K562 (cell line): ENCODE measurements around the gene RPS27. TPM values are rescaled to one million over a fixed set of nuclear protein-coding genes. Genes with fewer than 3 reads are reported as not detected.

ENCODE experiments used
- ARHGAP35 ChIP-seq: fragments of 450-650 bp; IDR thresholded peaks from 2 replicates; pipeline ENCODE4 v1.6.1; 2018; ENCODE audit not compliant: partially characterized antibody
- ARID3A ChIP-seq: IDR thresholded peaks from 2 replicates; pipeline ENCODE4 v1.6.1; 2012; ENCODE audit warnings: low read depth, low read length, improper control_type of control experiment, borderline replicate concordance
- BCL6 ChIP-seq: fragments of 250-450 bp; sonication (Bioruptor Pico); IDR thresholded peaks from 2 replicates; pipeline ENCODE4 v1.4.0; 2020
- CUX1 ChIP-seq: fragments of 200-800 bp; sonication (Bioruptor generic); IDR thresholded peaks from 2 replicates; pipeline ENCODE4 v1.6.1; 2016; ENCODE audit warnings: missing genetic modification characterization, missing compliant biosample characterization
- DACH1 ChIP-seq: fragments of 450-650 bp; IDR thresholded peaks from 2 replicates; pipeline ENCODE4 v1.6.1; 2018; ENCODE audit not compliant: partially characterized antibody
- ERF ChIP-seq: fragments of 450-650 bp; formaldehyde crosslinking; IDR thresholded peaks from 2 replicates; pipeline ENCODE4 v1.4.0; 2020; ENCODE audit warnings: mild to moderate bottlenecking, mixed read lengths
- FOXJ2 ChIP-seq: fragments of 200-800 bp; sonication (Bioruptor generic); IDR thresholded peaks from 2 replicates; pipeline ENCODE4 v1.6.1; 2016; ENCODE audit warnings: missing genetic modification characterization, missing compliant biosample characterization
- FOXK2 ChIP-seq, 2 experiments: fragments of 450-650 bp; IDR thresholded peaks in 1 of 2; conservative IDR thresholded peaks in 1 of 2; 2 replicates each; pipeline ENCODE4 v1.6.1; 2016; ENCODE audit warnings: low read depth in 2 of 2, mild to moderate bottlenecking in 1 of 2
- FOXP1 ChIP-seq: sonication (generic); formaldehyde crosslinking; IDR thresholded peaks from 2 replicates; pipeline ENCODE4 v1.8.0; 2022; ENCODE audit warnings: mild to moderate bottlenecking, missing genetic modification reagents
- HBP1 ChIP-seq: fragments of 450-650 bp; formaldehyde crosslinking; IDR thresholded peaks from 2 replicates; pipeline ENCODE4 v1.4.0; 2022; ENCODE audit warnings: missing genetic modification characterization
- HIVEP1 ChIP-seq: fragments of 250-450 bp; sonication (Bioruptor Pico); IDR thresholded peaks from 2 replicates; pipeline ENCODE4 v1.4.0; 2020; ENCODE audit warnings: mild to moderate bottlenecking
- HNRNPK ChIP-seq: fragments of 200-400 bp; formaldehyde crosslinking; IDR thresholded peaks from one replicate; pipeline ENCODE4 v1.6.1; 2018; ENCODE audit warnings: mild to moderate bottlenecking, low read depth, low read length; ENCODE audit not compliant: poor library complexity, severe bottlenecking
- LARP7 ChIP-seq: fragments of 450-650 bp; IDR thresholded peaks from 2 replicates; pipeline ENCODE4 v1.6.1; 2016
- MTA1 ChIP-seq: fragments of 450-650 bp; IDR thresholded peaks from 2 replicates; pipeline ENCODE4 v1.6.1; 2017; ENCODE audit warnings: borderline replicate concordance
- SIX5 ChIP-seq, 2 experiments: IDR thresholded peaks; 2 replicates each; pipeline ENCODE4 v1.6.1; 2011; ENCODE audit warnings: low read length in 2 of 2, borderline replicate concordance in 1 of 2, low read depth in 1 of 2, mild to moderate bottlenecking in 1 of 2, moderate library complexity in 1 of 2; ENCODE audit not compliant: insufficient read depth in 1 of 2
- SREBF1 ChIP-seq: fragments of 150-350 bp; IDR thresholded peaks from 2 replicates; pipeline ENCODE4 v1.6.1; 2014; ENCODE audit warnings: antibody characterized with exemption, low read depth, low read length, borderline replicate concordance
- TAF1 ChIP-seq: IDR thresholded peaks from 2 replicates; pipeline ENCODE4 v1.6.1; 2011; ENCODE audit warnings: mild to moderate bottlenecking, low read length, moderate library complexity; ENCODE audit not compliant: insufficient read depth, control insufficient read depth, severe bottlenecking; ENCODE audit errors: extremely low read depth
- TCF7L2 ChIP-seq: fragments of 150-350 bp; IDR thresholded peaks from 2 replicates; pipeline ENCODE4 v1.6.1; 2016; ENCODE audit warnings: low read depth, mild to moderate bottlenecking, low read length, moderate library complexity
- ZEB2 ChIP-seq: fragments of 450-650 bp; IDR thresholded peaks from 2 replicates; pipeline ENCODE4 v1.6.1; 2016
- ZKSCAN1 ChIP-seq: fragments of 150-350 bp; IDR thresholded peaks from 2 replicates; pipeline ENCODE4 v1.6.1; 2016; ENCODE audit warnings: low read depth, low read length
- ZKSCAN3 ChIP-seq: fragments of 250-450 bp; sonication (Bioruptor Pico); IDR thresholded peaks from 2 replicates; pipeline ENCODE4 v1.4.0; 2020
- polyA plus RNA-seq, 8 experiments: library from polyadenylated mRNA; depleted of rRNA in 4 of 8; stranded (reverse) in 5 of 8; unstranded in 3 of 8; fragments of >200 nt; fragmentation: Nextera tagmentation in 2 of 8; fragmentation: Illumina TruSeq in 1 of 8; extraction: Ambion mirVana in 2 of 8; extraction: Trizol in 1 of 8; gene quantifications; 2 replicates each; pipeline versions ENCODE4 v1.2.1 to v1.2.3, GENCODE V29; 2011 to 2014; ENCODE audit warnings: inconsistent platforms in 1 of 8, missing spikeins in 1 of 8
- total RNA-seq, 7 experiments: library from RNA; depleted of rRNA in 6 of 7; stranded (reverse); fragments of >200 nt in 6 of 7; fragmentation: Illumina TruSeq in 2 of 7; extraction: Trizol in 2 of 7; gene quantifications; 2 replicates each; pipeline versions ENCODE4 v1.2.1 to v1.2.3, GENCODE V29; 2011 to 2021; ENCODE audit warnings: low replicate concordance in 1 of 7

RPS27 gene
- total and polyA plus RNA-seq, 9 of the 15 experiments (the other 6 are each of a cell fraction or from before 2014, with no cell fraction given) = 2,091 to 9,377 (median 6,706) TPM

- TF ChIP-seq CUX1 (CRISPR knock-in tag) (no peak), FOXP1 (CRISPR knock-in tag) (no peak), TCF7L2 (no peak), ARHGAP35 (no peak), LARP7 (no peak), HNRNPK (no peak), SREBF1 (no peak), ZKSCAN3 (CRISPR knock-in tag) (no peak), HBP1 (CRISPR knock-in tag) (0 out of 2 replicates have a peak, but pooled peaks have one; percentile 52), DACH1 (no peak), FOXJ2 (no peak), FOXK2 (conservative IDR thresholded peaks at IDR 0.05 in 1 of 2, IDR thresholded peaks at IDR 0.05 in 1 of 2; ENCODE audit: low read depth in 2 of 2) (peak in 1 of 2 experiments; percentile 45; a peak in 1 of 4 replicates), HIVEP1 (no peak), MTA1 (peak; percentile 36; the same call in 1 of the 2 replicates), ARID3A (peak; percentile 39; the same call in 1 of the 2 replicates), BCL6 (CRISPR knock-in tag) (no peak), ZEB2 (no peak), TAF1 (peak; percentile 17), SIX5 (IDR thresholded peaks at IDR 0.05; ENCODE audit: borderline replicate concordance in 1 of 2, insufficient read depth in 1 of 2, low read depth in 1 of 2, low read length in 2 of 2) (no peak), ZKSCAN1 (no peak), ERF (CRISPR knock-in tag) (no peak)
These were observed 12.2 kb upstream of the RPS27 start (continued) for GRCh38 chr1:153978274-153978909.
